PFSK-1 (cell line): ENCODE measurements around the gene ACTG1.
A peak's percentile ranks its signal among the peaks of the same experiment; 100 is the strongest.

Experiments used
- FOXP2 ChIP-seq: optimal IDR thresholded peaks from 2 replicates; pipeline ENCODE3; 2011; ENCODE audit warnings: borderline replicate concordance, control low read depth, inconsistent platforms; ENCODE audit not compliant: insufficient read depth; ENCODE audit errors: extremely low read length, extremely low read depth
- POLR2AphosphoS5 ChIP-seq: IDR thresholded peaks from 2 replicates; pipeline ENCODE4 v1.6.1; 2012; ENCODE audit warnings: low read depth, mild to moderate bottlenecking, control low read depth, low read length, moderate library complexity
- SIN3A ChIP-seq: IDR thresholded peaks from 2 replicates; pipeline ENCODE4 v1.6.1; 2012; ENCODE audit warnings: mild to moderate bottlenecking, low read length, moderate library complexity, borderline replicate concordance; ENCODE audit not compliant: insufficient read depth
- TAF1 ChIP-seq: IDR thresholded peaks from 2 replicates; pipeline ENCODE4 v1.6.1; 2012; ENCODE audit warnings: low read length, control low read depth, borderline replicate concordance; ENCODE audit not compliant: insufficient read depth

DNA sequence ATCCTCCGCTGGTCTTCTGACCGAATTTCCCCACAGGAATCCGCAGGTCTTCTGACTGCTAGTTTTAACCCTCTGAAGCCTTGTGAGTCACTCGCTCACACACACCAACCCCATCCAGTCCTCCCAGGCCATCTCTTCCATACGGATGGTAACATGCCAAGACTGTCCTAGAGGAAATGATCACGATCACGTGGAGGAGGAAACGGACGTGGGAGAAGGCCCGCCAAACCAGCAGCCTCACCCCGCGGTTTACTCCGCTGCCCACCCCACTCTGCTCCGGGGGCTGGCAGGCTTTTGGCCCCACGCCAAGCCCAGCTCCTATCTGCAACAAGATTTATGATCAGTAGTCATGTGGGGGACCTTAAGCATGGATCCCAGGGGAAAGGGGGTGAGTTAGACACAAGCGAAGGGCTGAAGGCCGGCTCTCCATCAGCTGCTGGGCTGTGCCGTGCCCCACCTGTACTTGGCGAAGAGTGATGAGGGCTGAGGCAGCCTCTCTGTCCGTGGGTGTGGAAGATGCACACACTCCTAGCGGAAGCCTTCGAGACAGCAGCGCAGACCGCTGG lies 41.1 kb upstream of the ACTG1 start:
- peak; percentile 64; the same call in 1 of the 2 replicates for TF ChIP-seq TAF1
- no peak; the same call in none of the 2 replicates for TF ChIP-seq POLR2AphosphoS5
- TF ChIP-seq FOXP2: peak; percentile 63
- no peak for TF ChIP-seq SIN3A
